Kidney tubule cell (primary cell): ENCODE measurements around the gene GRIK4.
"Not testable (repeated sequence)": the region's sequence is repeated elsewhere in the genome, so short reads cannot be mapped to it uniquely, and the experiment has no call there.

Source experiments
- DNase-seq: peaks from one replicate; pipeline ENCODE4 v3.0.0-alpha.2; 2018; ENCODE audit warnings: low spot score

GRIK4 gene

GRCh38 chr11:120780239-120780638, 268.7 kb downstream of the GRIK4 start:
- no peak for DNase-seq

GRCh38 chr11:120781486-120782120, 270.1 kb downstream of the GRIK4 start:
- DNase-seq, result no peak

DNA sequence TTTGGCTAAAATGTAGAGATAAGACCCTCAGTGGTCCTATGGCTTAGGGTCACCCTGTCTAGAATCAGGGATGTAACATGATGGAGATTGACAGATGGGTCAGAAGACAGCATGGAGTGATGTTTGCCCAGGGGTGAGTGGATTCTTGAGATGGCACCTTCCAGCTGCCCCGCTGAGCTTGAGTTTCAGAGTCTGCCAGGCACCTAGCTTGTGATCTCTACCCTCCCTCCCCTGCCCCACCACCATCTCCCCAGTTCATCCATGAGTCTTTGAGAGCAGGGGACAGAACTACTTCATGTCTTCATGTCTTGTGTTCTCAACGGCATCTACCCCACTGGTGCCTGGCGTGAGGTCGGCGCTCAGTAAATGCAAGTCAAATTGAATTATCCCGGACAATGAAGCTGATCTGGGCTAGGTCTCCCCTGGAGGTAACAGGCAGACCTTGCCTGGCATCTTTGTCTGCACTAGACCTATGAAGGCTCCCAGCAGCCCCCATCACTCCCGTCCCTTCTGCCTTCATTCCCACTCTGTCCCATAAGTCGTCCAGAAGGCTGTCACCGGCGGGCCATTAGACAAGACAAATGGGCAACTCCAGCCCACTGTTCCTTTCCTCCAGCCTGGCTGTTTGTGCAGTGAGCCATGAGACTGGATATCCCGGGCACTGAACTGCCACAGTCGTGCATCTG, 273.2 kb downstream of the GRIK4 start:
- no peak for DNase-seq

DNA sequence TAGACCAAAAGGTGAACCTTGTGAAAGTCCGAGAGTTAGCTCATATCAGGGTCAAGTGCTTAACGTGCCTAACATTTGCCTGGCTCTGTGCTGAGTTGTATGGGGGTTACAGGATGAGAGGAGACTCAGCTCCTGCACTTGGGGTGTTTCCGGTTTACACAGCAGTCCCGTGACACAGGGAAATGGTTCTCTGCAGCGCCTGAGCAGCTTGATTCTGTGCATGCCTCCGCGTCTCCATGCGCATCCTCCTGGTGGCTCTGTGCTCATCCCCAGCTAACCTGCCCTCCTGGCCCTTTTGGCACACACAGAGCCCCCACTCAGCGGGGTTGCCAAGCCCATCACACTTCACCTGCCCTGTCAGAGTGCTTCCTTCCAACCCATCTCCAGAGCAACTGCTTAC, 274.0 kb downstream of the GRIK4 start:
- DNase-seq, result no peak

GRCh38 chr11:120786206-120786735, 274.7 kb downstream of the GRIK4 start:
- no peak for DNase-seq

GRCh38 chr11:120787224-120787623, 275.7 kb downstream of the GRIK4 start:
- DNase-seq, result not testable (repeated sequence)

DNA sequence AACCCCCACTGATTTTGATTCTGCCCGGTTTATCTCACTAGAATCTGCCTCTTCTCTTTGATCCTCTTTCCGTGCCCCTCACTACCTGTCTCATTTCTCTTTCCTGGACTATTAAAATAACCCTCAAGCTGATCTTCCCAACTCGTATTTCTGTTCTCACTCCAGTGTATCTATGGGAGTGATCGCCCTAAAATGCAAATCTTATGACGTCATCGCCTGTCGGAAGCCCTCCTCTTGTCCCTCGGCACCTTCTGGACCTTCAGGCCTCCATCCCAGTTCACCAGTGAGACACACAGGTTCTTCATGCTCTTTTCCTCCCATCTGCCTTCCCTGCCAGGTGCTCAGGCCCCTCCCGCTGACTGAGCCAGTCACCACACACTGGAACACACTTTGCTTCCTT, 277.8 kb downstream of the GRIK4 start:
- DNase-seq, result no peak

DNA sequence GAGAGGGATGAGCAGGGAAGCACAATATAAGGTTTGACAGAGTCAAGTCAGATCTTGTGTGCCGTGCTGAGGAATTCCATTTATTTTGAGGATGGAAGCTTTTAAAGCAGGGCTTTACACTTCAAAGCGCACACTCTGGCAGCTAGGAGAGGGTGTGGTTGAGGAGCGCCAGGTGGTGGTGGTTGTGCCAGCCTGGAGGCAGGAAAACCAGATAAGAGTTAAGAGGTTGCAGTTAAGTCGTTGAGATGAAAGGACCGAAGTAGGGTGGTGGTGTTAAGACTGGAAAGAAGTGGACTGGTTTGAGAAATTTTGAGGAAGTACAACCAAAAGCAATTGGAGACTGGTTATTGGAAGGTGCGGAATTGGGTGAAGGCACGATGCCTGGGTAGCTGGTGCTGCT, 280.8 kb downstream of the GRIK4 start:
- DNase-seq, result no peak

DNA sequence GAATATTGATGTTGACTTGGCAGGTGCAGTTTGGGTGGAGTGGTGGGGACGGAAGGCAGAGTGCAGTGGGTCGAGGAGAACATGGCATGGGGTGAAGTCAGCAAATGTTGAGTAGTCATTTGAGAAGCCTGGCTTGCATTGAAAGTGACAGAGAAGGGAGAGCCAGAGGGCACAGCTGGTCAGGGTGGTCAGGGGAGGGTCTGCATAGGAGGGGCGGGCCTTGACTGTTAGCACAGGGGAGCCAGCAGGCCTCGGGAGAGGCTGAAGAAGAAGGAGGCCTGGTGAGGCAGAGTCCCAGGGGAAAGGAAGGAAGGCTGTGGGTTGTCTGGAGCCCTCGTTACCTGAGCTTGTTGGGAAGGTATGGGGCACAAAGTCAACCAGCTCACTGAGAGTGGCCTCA, 281.6 kb downstream of the GRIK4 start:
- no peak for DNase-seq

- DNase-seq, result no peak
Measured at GRCh38 chr11:120793806-120794479, 282.4 kb downstream of the GRIK4 start.

DNA sequence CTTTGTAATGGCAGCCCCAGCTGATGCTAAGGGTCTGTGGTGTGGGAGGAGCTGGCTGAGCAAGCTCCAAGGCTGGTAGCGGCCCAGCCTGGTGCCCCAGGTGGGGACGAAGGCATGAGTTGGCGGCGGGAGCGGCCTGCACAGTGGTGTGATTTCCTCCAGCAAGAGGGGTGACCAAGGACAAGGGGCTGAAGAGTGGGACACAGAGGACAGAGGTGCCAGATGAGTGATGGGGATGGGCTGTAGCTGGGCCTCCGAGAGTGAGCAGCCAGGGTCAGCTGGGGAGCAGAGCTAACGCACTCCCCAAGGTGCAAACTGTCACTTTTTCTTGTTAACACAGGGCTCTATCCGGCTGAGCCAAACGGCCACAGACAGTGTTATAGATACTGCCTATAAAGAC, 283.2 kb downstream of the GRIK4 start:
- DNase-seq, result no peak

- DNase-seq, result no peak
Measured at GRCh38 chr11:120795185-120795584, 283.6 kb downstream of the GRIK4 start.

DNA sequence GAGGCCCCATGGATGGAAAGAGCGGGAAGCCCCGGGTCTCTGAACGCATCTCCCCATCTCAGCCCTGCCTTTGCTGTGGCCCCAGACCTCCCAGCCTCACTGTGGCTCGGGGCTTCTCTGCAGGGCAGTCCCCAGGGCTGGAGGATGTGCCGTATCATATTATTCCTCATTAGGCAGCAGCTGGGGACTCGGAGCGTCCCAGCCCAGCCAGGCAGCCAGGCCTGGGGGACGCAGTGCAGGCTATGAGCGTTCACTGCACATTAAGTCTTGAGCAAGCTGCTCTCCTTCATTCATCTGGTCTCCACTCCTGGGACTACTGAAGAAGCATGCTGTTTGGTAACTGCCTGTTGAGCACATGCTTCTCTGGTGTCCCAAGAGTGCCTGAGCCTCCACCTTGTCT, 285.6 kb downstream of the GRIK4 start:
- DNase-seq, result no peak

DNA sequence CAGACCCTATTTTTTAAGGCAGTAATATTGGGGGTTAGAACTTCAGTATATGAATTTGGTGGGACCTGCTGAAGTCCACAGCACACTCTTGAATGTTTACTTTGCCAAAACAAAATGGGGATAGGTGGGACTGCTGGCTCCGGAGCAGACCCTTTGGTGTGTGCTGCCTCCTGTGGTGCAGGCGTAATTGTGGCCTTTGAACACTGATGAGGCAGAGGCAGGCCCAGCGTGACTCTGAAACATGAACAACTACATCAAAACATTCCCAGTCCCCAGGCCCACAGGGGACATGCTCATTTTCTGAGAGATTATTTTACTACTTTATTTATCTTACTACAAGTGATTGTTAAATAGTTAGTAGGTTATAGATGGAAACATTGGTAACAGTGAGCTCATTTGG, 287.3 kb downstream of the GRIK4 start:
- DNase-seq, result no peak

GRCh38 chr11:120800206-120800605, 288.7 kb downstream of the GRIK4 start:
- no peak for DNase-seq

- DNase-seq, result peak; percentile 59
Measured at GRCh38 chr11:120801801-120802689, 290.5 kb downstream of the GRIK4 start.

DNA sequence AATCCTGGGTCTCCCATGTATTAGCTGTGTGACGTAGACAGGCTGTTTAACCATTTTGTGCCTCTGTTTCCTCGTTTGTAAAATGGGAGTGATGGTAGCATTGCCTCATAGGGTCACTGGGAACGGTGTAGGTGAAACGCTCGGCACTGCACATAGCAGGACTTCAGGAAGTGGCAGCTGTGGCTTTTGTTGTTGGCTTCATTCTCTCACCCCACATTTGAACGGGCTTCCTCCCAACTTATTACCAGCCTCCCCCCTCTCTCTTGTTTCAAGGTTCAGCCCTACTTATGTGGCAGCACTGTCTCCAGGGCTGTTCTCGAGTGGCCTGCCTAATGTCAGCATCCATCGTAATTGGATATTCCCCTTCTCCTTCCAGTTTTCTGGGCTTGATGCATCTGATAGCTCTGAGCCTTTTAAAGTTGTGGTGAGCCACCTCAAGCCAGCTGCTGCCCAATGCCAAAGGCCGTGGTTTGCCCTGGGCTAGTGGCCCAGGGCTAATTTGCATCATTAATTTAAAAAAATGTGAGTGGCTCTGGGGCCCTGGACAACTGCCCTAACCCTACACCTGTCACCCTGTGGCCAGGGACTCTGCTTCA, 294.5 kb downstream of the GRIK4 start:
- no peak for DNase-seq

- DNase-seq, result peak; percentile 99
Measured at GRCh38 chr11:120807414-120808150, 296.0 kb downstream of the GRIK4 start.

GRCh38 chr11:120808616-120809050, 297.1 kb downstream of the GRIK4 start:
- DNase-seq, result no peak

DNA sequence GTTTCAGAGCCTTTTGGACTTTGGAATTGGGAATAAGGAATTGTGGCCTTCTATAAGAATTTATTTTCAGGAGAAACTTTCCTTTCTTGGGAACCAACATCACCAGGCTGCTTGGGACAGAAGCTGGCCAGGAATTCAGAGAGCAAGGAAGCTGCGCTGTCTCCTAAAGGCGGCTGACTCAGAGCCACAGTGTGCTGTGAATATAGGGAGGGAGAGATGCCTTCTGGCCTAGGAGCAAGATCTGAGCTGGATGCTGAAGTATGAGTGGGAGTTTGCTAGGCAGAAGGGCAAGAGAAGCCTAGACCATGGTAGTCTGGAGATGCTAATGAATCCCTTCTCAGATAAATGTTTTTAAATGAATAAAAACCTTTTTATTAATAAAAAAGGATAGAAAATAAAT, 298.7 kb downstream of the GRIK4 start:
- peak; percentile 22 for DNase-seq

DNA sequence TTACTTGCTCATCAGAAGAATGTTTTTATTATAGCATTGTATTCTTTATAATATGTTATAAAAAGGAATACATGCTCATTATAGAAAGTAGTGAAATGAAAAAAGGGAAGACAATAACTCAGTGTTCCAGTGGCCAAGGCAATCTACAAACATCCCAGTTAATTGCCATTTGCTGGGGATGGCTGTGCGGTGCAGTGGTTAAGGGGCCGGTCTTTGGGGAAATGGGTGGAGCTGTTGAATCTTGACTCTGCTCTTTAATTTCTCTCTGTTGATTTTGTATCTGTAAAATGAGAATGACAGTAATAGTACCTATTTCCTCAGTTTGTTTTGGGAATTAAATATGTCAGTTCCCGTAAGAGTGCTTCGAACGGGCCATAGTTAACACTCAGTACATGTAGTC, 299.7 kb downstream of the GRIK4 start:
- DNase-seq, result no peak
